Measurements from ENCODE around the gene RRAS2.

DNA sequence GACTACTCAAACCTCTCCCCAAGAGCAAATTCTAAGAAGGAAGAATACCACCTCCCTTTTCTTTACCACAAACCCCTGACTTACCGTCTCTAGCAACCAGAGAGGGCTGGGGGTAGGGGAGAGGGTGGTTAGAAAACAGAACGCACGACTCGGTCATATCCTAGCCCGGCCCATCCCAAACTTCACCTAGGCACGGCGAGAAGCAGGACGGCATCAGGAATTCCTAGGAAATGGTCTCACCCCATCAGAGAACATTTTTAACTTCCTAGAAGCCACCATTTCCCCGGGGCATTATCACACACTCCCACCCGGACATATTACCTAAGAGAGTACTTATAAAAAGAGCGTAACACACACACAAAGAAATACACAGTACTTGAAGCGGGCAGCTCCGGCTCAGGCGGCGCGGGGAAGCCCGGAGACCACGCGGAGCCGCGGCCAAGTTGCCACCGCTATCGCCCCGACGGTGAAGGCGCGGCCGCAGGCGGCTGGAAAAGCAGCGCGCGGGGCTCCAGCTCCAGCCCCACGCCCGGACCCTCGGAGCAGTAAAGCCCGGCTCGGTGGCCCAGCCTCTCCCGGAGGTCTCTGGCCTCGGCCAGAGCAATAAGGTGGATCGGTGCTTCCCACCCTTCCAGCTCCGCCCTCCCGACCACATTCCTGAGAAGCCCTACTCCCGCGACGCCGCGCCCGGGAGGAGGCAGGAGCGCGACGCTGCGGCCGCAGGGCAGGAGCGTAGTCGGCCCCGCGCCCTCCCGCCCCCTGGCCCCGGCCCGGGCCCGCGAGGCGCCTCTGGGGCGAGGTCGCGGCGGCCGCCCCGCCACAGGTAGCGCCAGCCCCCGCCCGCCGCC, 878 bp downstream of the RRAS2 start:
- no peak for TF ChIP-seq POLR2A (IDR thresholded peaks at IDR 0.05)
- TF ChIP-seq, protein P1, sequence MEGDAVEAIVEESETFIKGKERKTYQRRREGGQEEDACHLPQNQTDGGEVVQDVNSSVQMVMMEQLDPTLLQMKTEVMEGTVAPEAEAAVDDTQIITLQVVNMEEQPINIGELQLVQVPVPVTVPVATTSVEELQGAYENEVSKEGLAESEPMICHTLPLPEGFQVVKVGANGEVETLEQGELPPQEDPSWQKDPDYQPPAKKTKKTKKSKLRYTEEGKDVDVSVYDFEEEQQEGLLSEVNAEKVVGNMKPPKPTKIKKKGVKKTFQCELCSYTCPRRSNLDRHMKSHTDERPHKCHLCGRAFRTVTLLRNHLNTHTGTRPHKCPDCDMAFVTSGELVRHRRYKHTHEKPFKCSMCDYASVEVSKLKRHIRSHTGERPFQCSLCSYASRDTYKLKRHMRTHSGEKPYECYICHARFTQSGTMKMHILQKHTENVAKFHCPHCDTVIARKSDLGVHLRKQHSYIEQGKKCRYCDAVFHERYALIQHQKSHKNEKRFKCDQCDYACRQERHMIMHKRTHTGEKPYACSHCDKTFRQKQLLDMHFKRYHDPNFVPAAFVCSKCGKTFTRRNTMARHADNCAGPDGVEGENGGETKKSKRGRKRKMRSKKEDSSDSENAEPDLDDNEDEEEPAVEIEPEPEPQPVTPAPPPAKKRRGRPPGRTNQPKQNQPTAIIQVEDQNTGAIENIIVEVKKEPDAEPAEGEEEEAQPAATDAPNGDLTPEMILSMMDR (IDR thresholded peaks at IDR 0.05): peak in 1 of 4 experiments; percentile 32
- TF ChIP-seq POLR2AphosphoS5 (IDR thresholded peaks at IDR 0.05): no peak

Data from gastroesophageal sphincter (tissue), 3 donors.